Stimulated activated CD8-positive, alpha-beta memory T cell treated with anti-CD3 and anti-CD28 coated beads, Interleukin-15, amount 100 ng/mL, for 1 hour (primary cell): ENCODE data around the gene DEDD2.
A peak's percentile ranks its signal among the peaks of the same experiment; 100 is the strongest.

Experiments
- DNase-seq: peaks from one replicate; pipeline ENCODE4 v3.0.0-alpha.2; 2020; ENCODE audit warnings: low read depth

Gene DEDD2

GRCh38 chr19:42198676-42199439 lies 18.6 kb downstream of the DEDD2 start:
- DNase-seq = no peak

DNA sequence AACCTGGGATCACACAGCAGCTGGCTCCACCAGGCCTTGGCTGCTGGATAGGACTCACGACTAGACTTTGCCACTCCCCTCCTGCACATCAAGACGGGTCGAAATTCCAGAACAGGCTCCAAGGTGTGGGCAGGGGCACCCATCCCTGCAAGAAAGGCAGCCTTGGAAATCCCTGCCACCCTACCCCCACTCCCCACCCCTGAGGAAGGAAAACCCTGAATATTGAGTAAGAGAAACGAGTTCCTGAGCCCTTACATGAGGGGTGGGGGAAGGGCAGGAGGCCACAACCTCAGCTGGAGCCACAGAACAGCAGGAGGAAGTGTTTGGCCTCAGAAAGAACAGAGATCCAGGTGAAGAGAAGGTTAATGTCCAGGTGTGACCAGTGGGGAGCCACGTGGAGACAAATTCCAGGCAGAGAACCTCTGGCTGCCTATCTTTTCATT lies 20.1 kb downstream of the DEDD2 start:
- no peak for DNase-seq

DNA sequence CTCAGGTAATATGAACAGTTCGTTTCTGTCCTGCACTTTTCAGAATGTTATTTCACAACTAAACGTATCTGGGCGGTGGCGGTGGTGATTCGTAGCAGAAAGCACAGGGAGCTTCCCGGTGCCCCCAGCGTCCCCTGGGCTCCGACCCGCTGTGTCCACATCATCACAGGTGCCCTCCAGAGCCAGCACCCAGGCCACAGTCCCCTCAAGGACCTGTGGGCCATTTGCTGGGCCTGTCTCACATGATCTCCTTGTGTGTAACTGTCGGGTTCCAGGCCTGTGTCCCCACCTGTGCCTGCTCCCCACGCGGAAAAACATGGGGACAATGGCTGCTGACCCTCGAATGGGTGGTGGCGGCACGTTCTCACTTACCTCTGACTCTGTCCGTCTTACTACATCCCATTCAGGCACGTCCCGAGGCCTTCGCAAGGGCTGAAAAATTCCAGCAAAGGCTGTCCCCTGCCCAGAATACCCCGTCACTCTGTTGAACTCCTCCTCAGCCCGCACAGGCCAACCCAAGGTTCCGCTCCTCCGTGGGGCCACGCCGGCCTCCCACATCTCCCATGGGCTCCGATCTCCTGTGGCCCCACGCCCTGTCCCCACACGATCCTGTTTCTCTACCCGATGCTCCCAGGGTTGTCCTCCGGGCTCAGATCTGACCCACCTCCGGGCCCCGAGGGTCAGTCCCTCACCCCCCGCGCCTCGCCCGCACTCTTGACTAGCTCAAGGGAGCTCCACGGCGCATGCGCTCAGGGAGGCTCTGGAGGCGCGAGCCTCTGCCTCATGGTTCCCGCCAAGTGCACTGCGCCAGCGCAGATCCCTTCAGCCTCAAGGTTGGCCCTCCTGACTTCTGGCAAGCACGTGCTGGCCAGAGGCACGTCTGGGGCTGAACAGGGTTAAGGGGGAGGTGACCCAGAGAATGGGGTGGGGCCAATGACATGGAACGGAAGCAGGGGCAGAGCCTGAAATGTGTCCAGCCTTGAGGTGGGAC lies 21.2 kb downstream of the DEDD2 start:
- DNase-seq = no peak

GRCh38 chr19:42193706-42194105 lies 23.8 kb downstream of the DEDD2 start:
- no peak for DNase-seq

GRCh38 chr19:42193294-42193693 lies 24.2 kb downstream of the DEDD2 start:
- no peak for DNase-seq

DNA sequence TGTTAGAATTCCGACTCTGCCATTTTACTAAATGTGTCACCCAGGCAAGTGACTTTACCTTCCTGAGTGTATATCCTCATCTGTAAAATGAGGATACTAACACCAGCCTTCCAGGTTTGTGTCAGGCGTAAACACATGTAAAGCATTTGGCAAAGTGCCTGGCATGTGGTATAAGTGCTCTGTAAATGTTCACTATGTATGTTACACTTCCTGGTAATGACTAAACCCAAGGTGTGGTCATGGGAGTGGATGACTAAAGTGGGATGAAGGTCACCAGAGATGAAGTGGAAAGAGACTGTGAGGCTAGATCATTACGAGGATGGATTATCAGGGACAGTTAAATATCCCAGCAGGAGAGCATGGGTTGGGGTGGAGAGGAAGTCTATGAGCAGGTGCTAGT lies 25.6 kb downstream of the DEDD2 start:
- DNase-seq = no peak

- DNase-seq = no peak
These were observed 26.1 kb downstream of the DEDD2 start for GRCh38 chr19:42191330-42191729.

- DNase-seq = no peak
These were observed 28.3 kb downstream of the DEDD2 start for GRCh38 chr19:42189133-42189532.

DNA sequence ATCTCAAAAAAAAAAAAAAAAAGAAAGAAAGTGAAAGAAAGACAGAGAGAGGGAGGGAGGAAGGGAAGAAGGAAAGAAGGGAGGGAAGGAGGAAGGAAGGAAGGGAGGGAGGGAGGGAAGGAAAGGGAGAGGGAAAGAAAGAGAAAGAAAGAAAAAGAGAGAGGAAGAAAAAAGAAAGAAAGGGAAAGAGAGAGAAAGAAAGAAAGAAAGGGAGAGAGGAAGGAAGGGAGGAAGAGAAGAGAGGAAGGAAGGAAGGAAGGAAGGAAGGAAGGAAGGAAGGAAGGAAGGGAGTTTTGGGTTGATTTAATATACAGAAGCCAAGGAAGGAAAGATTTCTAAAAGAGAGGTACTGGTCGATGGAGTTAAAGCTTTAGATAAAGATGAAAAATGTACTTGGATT lies 28.8 kb downstream of the DEDD2 start:
- no peak for DNase-seq

DNA sequence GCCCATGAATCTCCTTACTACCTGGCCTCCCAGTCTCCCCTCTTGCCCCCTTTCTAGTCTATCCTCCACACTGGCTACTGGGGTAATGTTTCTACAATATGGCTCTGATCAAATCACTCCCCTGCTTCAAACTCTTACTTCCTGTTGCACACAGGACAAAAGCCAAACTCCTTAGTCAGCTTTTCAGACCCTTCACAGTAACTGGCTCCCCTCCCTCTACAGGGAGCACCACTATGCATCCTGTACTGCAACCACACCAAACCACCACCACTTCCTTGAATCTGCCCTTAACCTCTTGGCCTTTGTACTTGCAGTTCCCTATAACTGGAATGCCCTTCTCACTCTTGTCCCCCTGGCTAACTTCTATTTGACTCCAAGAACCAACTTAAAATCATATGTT lies 32.2 kb downstream of the DEDD2 start:
- no peak for DNase-seq

- DNase-seq = peak; percentile 50
These were observed 33.0 kb downstream of the DEDD2 start for GRCh38 chr19:42184401-42184861.

GRCh38 chr19:42178791-42179674 lies 38.4 kb downstream of the DEDD2 start:
- no peak for DNase-seq

DNA sequence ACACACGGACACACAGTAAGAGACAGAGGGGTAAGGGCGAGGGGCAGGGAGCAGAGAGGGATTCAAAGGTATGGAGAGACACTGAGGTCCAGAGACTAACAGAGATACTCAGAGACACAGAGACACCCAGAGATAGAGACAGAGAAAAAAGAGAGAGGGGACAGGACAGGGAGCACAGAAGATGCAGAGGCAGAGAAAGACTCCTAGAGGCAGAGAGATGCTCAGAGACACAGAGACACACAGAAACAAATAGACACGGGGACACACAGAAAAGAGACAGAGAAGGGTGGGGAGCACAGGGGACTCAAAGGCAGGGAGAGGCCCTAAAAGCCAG lies 39.8 kb downstream of the DEDD2 start:
- no peak for DNase-seq

- DNase-seq = peak; percentile 38
These were observed 40.3 kb downstream of the DEDD2 start for GRCh38 chr19:42176990-42177685.

GRCh38 chr19:42176649-42176989 lies 40.9 kb downstream of the DEDD2 start:
- no peak for DNase-seq

DNA sequence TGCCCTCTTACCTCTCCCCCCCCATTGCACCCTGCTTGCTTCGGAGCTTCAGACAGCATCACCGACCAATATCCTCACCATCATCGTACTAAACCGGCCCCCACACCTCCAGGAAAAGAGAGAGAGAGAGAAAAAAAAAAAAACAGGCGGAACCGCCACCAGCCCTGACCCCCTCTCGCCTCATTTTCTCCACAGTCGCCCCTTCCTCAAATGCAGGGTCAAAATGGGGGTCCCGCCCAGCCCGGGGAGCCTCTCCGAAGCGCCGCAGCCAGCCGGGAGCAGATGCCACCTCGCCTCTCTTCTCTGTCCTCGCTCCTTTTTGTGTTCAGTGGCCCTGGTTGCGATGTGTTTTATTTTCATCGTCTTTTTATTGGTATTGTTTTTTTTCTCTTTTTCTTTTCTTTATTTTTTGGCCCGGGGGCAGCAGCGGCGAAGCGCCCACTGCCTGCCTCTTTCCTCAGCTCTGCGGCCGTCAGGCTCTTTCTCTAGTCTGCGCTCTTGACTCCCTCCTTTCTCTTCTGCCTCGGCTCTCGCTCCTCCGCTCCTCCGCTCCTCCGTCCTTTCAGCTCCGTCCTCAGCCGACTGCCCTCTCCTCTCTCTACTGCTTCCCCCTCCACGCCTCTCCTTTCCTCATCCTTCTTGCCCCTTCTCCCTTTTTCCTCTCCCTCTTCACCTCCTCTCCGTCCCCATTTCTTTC lies 41.4 kb downstream of the DEDD2 start:
- DNase-seq = no peak

DNA sequence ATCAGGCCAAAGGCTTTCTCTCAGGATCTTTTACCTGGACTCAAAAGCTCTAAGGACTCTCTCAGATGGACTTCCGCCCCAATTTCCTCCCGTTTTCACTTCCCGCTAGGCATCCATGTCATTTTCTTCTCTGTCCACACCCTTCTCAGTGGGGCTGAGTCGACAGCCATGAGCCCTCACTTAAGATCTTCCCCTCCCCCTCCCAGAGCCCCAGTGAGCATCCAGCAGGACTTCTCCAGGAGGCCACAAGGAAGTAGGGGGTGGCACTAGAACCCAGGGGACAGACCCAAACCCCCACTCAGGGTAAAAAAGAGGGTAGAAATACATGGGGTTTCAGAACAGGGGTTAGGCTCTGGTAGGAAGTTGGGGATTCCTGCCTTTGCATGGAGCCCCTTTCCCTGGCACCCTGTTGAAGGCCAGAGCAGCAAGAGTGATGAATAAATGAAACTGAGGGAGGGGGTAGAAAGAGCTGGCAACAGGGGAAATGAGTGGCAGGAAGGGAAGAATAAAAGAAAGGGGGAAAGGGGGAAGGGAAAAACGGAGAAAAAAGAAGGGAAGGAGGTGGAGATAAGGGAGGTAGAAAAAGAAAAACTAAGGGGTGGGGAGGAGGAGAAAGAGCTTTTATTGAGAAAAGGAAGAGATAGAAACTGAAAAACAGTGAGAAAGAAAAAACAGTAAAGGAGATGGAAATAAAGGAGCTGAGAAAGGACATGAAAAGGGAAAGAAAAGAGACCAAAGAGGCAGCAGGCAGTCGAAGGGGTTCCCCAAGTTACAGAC lies 42.3 kb downstream of the DEDD2 start:
- DNase-seq = no peak

GRCh38 chr19:42174188-42174587 lies 43.3 kb downstream of the DEDD2 start:
- DNase-seq = no peak

GRCh38 chr19:42173695-42174094 lies 43.8 kb downstream of the DEDD2 start:
- DNase-seq = no peak

GRCh38 chr19:42172261-42172660 lies 45.2 kb downstream of the DEDD2 start:
- DNase-seq = no peak
